DND-41 (cell line): ENCODE results near the gene DBP.

Experiments used
- EZH2 ChIP-seq: IDR thresholded peaks from 3 replicates; pipeline ENCODE4 v1.6.1; 2012; ENCODE audit warnings: borderline replicate concordance, low read depth, mild to moderate bottlenecking, moderate library complexity, low read length, inconsistent platforms; ENCODE audit not compliant: severe bottlenecking
- TF ChIP-seq, protein P1 (sequence below): IDR thresholded peaks from 2 replicates; pipeline ENCODE4 v1.5.1; 2012; ENCODE audit warnings: borderline replicate concordance, low read length, moderate library complexity, mild to moderate bottlenecking; ENCODE audit not compliant: poor library complexity, severe bottlenecking; ENCODE audit errors: extremely low read depth

- TF ChIP-seq, protein P1, sequence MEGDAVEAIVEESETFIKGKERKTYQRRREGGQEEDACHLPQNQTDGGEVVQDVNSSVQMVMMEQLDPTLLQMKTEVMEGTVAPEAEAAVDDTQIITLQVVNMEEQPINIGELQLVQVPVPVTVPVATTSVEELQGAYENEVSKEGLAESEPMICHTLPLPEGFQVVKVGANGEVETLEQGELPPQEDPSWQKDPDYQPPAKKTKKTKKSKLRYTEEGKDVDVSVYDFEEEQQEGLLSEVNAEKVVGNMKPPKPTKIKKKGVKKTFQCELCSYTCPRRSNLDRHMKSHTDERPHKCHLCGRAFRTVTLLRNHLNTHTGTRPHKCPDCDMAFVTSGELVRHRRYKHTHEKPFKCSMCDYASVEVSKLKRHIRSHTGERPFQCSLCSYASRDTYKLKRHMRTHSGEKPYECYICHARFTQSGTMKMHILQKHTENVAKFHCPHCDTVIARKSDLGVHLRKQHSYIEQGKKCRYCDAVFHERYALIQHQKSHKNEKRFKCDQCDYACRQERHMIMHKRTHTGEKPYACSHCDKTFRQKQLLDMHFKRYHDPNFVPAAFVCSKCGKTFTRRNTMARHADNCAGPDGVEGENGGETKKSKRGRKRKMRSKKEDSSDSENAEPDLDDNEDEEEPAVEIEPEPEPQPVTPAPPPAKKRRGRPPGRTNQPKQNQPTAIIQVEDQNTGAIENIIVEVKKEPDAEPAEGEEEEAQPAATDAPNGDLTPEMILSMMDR, result no peak
- TF ChIP-seq EZH2, result no peak
Observed at GRCh38 chr19:48686088-48686487, 48.9 kb upstream of the DBP start.
